Subcutaneous abdominal adipose tissue (tissue), 5 donors: Measurements from ENCODE around the gene TRUB1.

Experiments
- H3K27ac ChIP-seq: one replicate; pipeline ENCODE4 v1.7.0; 2013; ENCODE audit warnings: low read depth, mild to moderate bottlenecking, inconsistent platforms, low read length, moderate library complexity
- H3K27me3 ChIP-seq, 5 donors: one replicate each; pipeline ENCODE4 v1.7.0; 2013; ENCODE audit warnings: low read length in 5 of 5, inconsistent platforms in 1 of 5; ENCODE audit not compliant: control insufficient read depth in 5 of 5, insufficient read depth in 4 of 5
- H3K36me3 ChIP-seq, 5 donors: one replicate each; pipeline ENCODE4 v1.7.0; 2013; ENCODE audit warnings: low read length in 5 of 5; ENCODE audit not compliant: control insufficient read depth in 5 of 5, insufficient read depth in 5 of 5
- H3K4me1 ChIP-seq, 5 donors: one replicate each; pipeline ENCODE4 v1.7.0; 2013; ENCODE audit warnings: low read length in 5 of 5, mild to moderate bottlenecking in 3 of 5, moderate library complexity in 1 of 5; ENCODE audit not compliant: control insufficient read depth in 5 of 5, insufficient read depth in 5 of 5
- H3K4me3 ChIP-seq, 5 donors: one replicate each; pipeline ENCODE4 v1.7.0; 2013; ENCODE audit warnings: low read length in 5 of 5, low read depth in 1 of 5
- H3K9ac ChIP-seq, 5 donors: one replicate each; pipeline ENCODE4 v1.7.0; 2013; ENCODE audit warnings: low read length in 5 of 5, mild to moderate bottlenecking in 4 of 5, moderate library complexity in 3 of 5
- H3K9me3 ChIP-seq, 5 donors: one replicate each; pipeline ENCODE4 v1.7.0; 2013; ENCODE audit warnings: low read length in 5 of 5; ENCODE audit not compliant: control insufficient read depth in 5 of 5
- donor health status: healthy.
- donor health status: healthy.
- donor health status: healthy.
- donor health status: healthy.
- donor health status: healthy.

The TRUB1 gene

GRCh38 chr10:114992189-114992775 is 54.3 kb downstream of the TRUB1 start:
- H3K36me3 ChIP-seq: peaks cover 2 to 11% (median 5%) of the 10 kb centered on the region in 5 donors
- no peaks in the 10 kb centered on the region for H3K4me1 ChIP-seq
- H3K27me3 ChIP-seq: no peaks in the 10 kb centered on the region
- H3K27ac ChIP-seq: no peak overlapping the region
- no peak overlapping the region for H3K4me3 ChIP-seq
- no peak overlapping the region for H3K9ac ChIP-seq
- no peaks in the 10 kb centered on the region for H3K9me3 ChIP-seq

DNA sequence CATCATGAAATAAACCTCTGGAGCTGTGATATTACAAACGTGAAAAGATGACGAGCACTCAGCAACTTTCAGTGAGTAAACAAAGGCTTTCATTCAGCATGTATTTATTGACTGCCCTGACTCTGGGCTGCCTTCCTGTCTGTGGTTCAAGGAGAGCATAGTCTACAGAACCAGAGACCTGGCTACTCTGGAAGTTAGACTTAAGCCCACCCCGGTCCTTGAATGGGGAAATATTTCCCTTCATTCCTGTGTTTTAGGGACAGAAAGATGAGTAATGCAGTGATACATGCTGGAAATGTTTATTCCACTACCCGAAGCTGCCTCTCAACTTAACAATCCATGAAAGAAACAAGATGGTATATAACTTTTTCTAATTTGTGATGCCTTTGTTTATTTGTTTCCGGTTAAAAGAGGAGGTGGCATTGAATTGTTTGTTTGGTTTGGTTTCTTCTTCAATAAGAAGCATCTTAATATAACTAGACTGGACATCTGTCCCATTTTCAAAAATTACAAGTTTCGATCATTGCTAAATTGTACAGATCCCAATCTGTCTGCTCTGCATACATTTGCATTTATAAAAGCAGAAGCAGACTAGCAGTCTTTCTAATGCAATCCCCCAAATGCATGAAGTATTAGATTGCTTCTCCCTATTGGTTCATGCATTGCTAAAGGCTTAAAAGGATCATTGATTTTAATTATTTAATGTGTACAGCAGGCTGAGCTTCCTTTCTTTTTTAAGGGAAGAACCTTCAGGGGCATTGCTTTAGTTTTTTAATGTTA is 57.7 kb downstream of the TRUB1 start:
- H3K9ac ChIP-seq: no peak overlapping the region
- H3K4me3 ChIP-seq: no peak overlapping the region
- H3K27ac ChIP-seq: no peak overlapping the region
- no peaks in the 10 kb centered on the region for H3K27me3 ChIP-seq
- peaks cover 2 to 8% (median 4%) of the 10 kb centered on the region in 5 donors for H3K36me3 ChIP-seq
- H3K4me1 ChIP-seq: no peaks in the 10 kb centered on the region
- H3K9me3 ChIP-seq: no peaks in the 10 kb centered on the region

GRCh38 chr10:114996542-114996941 is 58.5 kb downstream of the TRUB1 start:
- H3K4me3 ChIP-seq: no peak overlapping the region
- peaks cover 2 to 8% (median 4%) of the 10 kb centered on the region in 5 donors for H3K36me3 ChIP-seq
- peaks cover 0 to 7% (median 3%) of the 10 kb centered on the region in 5 donors for H3K4me1 ChIP-seq
- no peaks in the 10 kb centered on the region for H3K27me3 ChIP-seq
- H3K9ac ChIP-seq: no peak overlapping the region
- no peak overlapping the region for H3K27ac ChIP-seq
- no peaks in the 10 kb centered on the region for H3K9me3 ChIP-seq

GRCh38 chr10:114998993-114999392 is 61.0 kb downstream of the TRUB1 start:
- Histone ChIP-seq H3K9me3 (no peaks in the 10 kb centered on the region), H3K27me3 (no peaks in the 10 kb centered on the region), H3K4me1 (peaks cover 0 to 11% (median 8%) of the 10 kb centered on the region in 5 donors), H3K27ac (no peak overlapping the region), H3K9ac (no peak overlapping the region), H3K4me3 (no peak overlapping the region), H3K36me3 (peaks cover 2 to 8% (median 4%) of the 10 kb centered on the region in 5 donors)

DNA sequence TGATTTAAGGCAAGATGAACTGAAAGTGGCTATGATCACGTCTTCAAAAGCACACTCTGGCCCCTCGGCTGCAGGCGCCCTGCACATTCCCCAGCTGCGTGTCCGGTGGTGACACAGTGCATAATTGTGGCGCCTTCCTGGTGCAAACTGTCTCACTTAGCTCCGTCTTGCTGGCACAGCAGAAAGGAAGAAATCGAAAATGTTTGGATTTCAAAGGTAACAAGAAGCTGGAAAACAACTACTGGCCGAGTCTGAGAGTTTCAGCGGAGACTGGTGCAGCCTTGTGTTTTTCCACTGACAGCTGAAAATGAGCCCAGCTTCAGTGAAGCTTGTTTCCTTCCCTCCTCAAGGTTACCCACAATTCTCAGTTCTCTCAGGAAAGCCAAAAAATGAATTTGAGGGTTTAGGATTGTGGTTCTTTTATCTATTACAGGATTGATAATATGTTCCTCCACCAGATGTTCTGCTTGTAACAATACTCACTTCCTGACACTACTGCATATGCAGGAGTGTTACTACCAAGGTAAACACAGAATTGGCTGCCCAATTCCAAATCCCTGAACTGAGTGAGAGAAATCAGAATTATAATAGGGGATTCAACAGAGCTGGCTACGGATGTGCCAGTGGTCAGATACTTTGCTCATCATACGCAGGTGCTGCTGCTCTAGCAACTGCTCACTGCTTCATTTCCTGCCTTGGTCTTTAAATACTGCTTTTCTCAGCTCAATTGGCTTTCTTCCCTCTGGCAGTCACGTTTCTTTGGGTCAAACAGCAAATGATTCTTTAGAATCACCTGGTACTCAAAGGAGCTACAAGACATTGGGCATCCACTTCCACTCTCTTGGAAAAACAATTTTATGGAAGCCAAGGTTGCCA is 63.7 kb downstream of the TRUB1 start:
- no peak overlapping the region for H3K27ac ChIP-seq
- no peaks in the 10 kb centered on the region for H3K9me3 ChIP-seq
- H3K36me3 ChIP-seq: no peaks in the 10 kb centered on the region
- H3K4me3 ChIP-seq: peak overlapping the region; percentile 27 to 54 (median 45)
- H3K27me3 ChIP-seq: peaks cover 0 to under 1% (median 0%) of the 10 kb centered on the region in 5 donors
- H3K9ac ChIP-seq: peak overlapping the region in 2 of 5 donors; percentile 5 to 6
- peaks cover 0 to 11% (median 8%) of the 10 kb centered on the region in 5 donors for H3K4me1 ChIP-seq

GRCh38 chr10:115003396-115003795 is 65.4 kb downstream of the TRUB1 start:
- no peak overlapping the region for H3K9ac ChIP-seq
- H3K4me1 ChIP-seq: peaks cover 0 to 11% (median 8%) of the 10 kb centered on the region in 5 donors
- H3K27me3 ChIP-seq: peaks cover 0 to 2% (median 0%) of the 10 kb centered on the region in 5 donors
- H3K27ac ChIP-seq: no peak overlapping the region
- no peaks in the 10 kb centered on the region for H3K9me3 ChIP-seq
- no peak overlapping the region for H3K4me3 ChIP-seq
- H3K36me3 ChIP-seq: no peaks in the 10 kb centered on the region

DNA sequence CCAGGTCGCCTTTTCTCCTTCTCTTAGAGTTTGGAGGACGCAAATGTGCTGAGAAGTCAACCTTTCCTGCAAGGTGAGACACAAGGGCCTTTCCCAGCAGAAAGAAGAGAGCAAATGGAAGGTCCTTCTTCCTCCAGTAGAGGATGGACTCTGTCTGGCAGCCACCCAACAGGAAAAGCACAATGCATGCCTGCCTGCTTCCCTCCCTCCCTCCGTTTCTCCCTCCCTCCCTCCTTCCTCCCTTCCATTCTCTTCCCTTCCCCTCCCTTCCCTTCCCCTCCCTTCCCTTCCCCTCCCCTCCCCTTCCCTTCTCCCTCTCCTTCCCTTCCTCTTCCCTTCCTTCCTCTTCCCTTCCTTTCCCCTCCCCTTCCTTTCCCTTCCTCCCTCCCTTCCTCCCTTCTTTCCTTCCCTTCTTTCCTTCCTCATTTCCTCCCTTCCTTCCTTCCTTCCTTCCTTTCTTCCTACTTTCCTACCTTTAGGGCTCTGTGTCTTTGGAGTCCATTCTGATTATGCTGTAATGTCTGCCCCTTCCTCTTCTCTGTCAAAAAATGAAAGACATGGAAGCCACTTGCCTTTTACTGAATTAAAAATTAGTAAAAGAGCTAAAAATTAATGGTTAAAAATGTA is 66.4 kb downstream of the TRUB1 start:
- Histone ChIP-seq H3K9me3 (no peaks in the 10 kb centered on the region), H3K4me3 (no peak overlapping the region), H3K36me3 (no peaks in the 10 kb centered on the region), H3K27ac (no peak overlapping the region), H3K27me3 (peaks cover 0 to 2% (median 0%) of the 10 kb centered on the region in 5 donors), H3K9ac (no peak overlapping the region), H3K4me1 (peaks cover 0 to 11% (median 8%) of the 10 kb centered on the region in 5 donors)

GRCh38 chr10:115005771-115006170 is 67.8 kb downstream of the TRUB1 start:
- H3K27ac ChIP-seq: no peak overlapping the region
- peaks cover 0 to 2% (median 0%) of the 10 kb centered on the region in 5 donors for H3K27me3 ChIP-seq
- no peak overlapping the region for H3K4me3 ChIP-seq
- H3K9me3 ChIP-seq: no peaks in the 10 kb centered on the region
- no peaks in the 10 kb centered on the region for H3K36me3 ChIP-seq
- no peak overlapping the region for H3K9ac ChIP-seq
- H3K4me1 ChIP-seq: peaks cover 0 to 11% (median 8%) of the 10 kb centered on the region in 5 donors

GRCh38 chr10:115018185-115018931 is 80.4 kb downstream of the TRUB1 start:
- H3K4me3 ChIP-seq: no peak overlapping the region
- no peak overlapping the region for H3K9ac ChIP-seq
- H3K4me1 ChIP-seq: no peaks in the 10 kb centered on the region
- no peak overlapping the region for H3K27ac ChIP-seq
- no peaks in the 10 kb centered on the region for H3K36me3 ChIP-seq
- peaks cover 0 to 5% (median 0%) of the 10 kb centered on the region in 5 donors for H3K27me3 ChIP-seq
- no peaks in the 10 kb centered on the region for H3K9me3 ChIP-seq
